BLaER1 (cell line): ENCODE measurements around the gene TMEM108.

Experiments used
- H3K27ac ChIP-seq: shearing (Covaris generic); formaldehyde crosslinking; 2 replicates; pipeline ENCODE4 v1.8.1; 2022
- H3K27me3 ChIP-seq: shearing (Covaris generic); formaldehyde crosslinking; 2 replicates; pipeline ENCODE4 v1.8.1; 2022
- H3K36me3 ChIP-seq: shearing (Covaris generic); formaldehyde crosslinking; 2 replicates; pipeline ENCODE4 v1.8.1; 2022
- H3K4me1 ChIP-seq: shearing (Covaris generic); formaldehyde crosslinking; 2 replicates; pipeline ENCODE4 v1.8.1; 2022
- H3K4me2 ChIP-seq: shearing (Covaris generic); formaldehyde crosslinking; 2 replicates; pipeline ENCODE4 v1.8.1; 2022
- H3K4me3 ChIP-seq: shearing (Covaris generic); formaldehyde crosslinking; 2 replicates; pipeline ENCODE4 v1.8.1; 2022
- H3K9ac ChIP-seq: shearing (Covaris generic); formaldehyde crosslinking; 2 replicates; pipeline ENCODE4 v1.8.1; 2022
- H3K9me3 ChIP-seq: shearing (Covaris generic); formaldehyde crosslinking; 2 replicates; pipeline ENCODE4 v1.8.1; 2022
- H4K20me1 ChIP-seq: shearing (Covaris generic); formaldehyde crosslinking; 2 replicates; pipeline ENCODE4 v1.8.1; 2022
- Cebpa-rat ChIP-seq: shearing (Covaris generic); IDR thresholded peaks from 2 replicates; pipeline ENCODE4 v1.8.1; 2022

TMEM108 gene

DNA sequence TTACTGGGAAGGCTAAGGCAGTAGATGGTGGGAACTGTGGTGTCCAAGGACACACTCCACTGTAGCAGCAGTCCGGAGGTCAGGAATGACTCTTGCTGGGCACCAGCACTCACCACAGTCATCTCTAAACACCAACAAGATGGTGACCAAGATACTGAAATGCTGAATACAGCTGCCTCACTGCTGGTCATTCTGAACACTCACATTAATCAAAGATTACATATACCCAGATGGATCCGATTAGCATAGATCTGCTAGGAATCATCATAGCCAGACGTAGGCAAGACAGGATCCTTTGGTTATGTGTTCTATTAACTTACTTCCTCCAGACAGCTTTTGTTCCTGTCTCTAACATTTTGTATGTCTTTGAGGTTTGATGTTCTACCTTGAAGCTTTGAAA lies 226.7 kb downstream of the TMEM108 start:
- H3K4me3 ChIP-seq: no peak overlapping the region
- no peaks in the 10 kb centered on the region for H3K4me1 ChIP-seq
- H3K9me3 ChIP-seq: no peaks in the 10 kb centered on the region
- H3K4me2 ChIP-seq: no peak overlapping the region
- no peak overlapping the region for H3K9ac ChIP-seq
- no peaks in the 10 kb centered on the region for H3K36me3 ChIP-seq
- no peak for TF ChIP-seq Cebpa-rat
- no peaks in the 10 kb centered on the region for H4K20me1 ChIP-seq
- no peak overlapping the region for H3K27ac ChIP-seq
- H3K27me3 ChIP-seq: no peaks in the 10 kb centered on the region

DNA sequence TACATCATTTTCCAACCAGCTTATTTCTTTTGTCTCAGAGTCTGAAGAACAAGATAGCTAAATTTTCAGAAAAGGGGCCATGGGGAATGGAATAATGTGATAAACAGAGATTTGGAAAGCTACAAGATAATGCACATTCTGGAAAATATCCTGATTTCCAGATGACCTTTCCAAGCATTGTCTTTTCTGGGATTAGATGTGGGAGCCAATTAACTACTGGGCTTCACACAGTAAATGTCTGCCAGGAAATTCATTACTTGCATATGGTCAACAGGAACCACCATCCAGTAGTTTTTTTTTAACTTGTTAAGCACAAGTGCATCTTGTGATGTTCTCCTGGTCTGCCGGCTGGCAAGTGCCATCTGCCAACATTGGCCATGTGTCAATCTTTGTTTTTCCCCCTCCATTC lies 230.5 kb downstream of the TMEM108 start:
- Histone ChIP-seq H4K20me1 (no peaks in the 10 kb centered on the region), H3K4me2 (no peak overlapping the region), H3K4me3 (no peak overlapping the region), H3K9ac (no peak overlapping the region), H3K36me3 (no peaks in the 10 kb centered on the region), H3K9me3 (no peaks in the 10 kb centered on the region), H3K4me1 (no peaks in the 10 kb centered on the region), H3K27ac (no peak overlapping the region), H3K27me3 (no peaks in the 10 kb centered on the region)
- TF ChIP-seq Cebpa-rat: no peak

DNA sequence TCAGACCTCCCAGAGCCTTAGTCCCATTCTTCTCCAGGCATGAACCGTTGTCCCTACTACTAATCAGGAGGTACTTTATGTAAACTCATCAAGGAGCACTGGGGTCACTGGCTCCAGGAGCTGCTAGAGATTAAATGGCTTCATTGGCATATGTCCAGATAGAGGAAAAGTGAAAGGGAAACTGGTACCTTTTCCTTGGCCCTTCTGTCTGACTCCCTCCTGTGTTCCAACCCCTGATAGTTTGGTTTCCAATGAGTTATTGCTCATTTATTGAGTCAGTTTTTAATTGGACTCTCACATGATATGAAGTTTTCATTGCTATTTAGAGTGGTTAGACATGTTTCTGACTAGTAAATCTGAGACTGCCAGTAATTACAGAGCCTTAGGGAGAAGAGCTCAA lies 231.2 kb downstream of the TMEM108 start:
- H3K27me3 ChIP-seq: no peaks in the 10 kb centered on the region
- no peak overlapping the region for H3K4me3 ChIP-seq
- no peaks in the 10 kb centered on the region for H4K20me1 ChIP-seq
- H3K4me2 ChIP-seq: no peak overlapping the region
- H3K9ac ChIP-seq: no peak overlapping the region
- H3K9me3 ChIP-seq: no peaks in the 10 kb centered on the region
- no peaks in the 10 kb centered on the region for H3K36me3 ChIP-seq
- TF ChIP-seq Cebpa-rat: no peak
- H3K4me1 ChIP-seq: no peaks in the 10 kb centered on the region
- H3K27ac ChIP-seq: no peak overlapping the region

DNA sequence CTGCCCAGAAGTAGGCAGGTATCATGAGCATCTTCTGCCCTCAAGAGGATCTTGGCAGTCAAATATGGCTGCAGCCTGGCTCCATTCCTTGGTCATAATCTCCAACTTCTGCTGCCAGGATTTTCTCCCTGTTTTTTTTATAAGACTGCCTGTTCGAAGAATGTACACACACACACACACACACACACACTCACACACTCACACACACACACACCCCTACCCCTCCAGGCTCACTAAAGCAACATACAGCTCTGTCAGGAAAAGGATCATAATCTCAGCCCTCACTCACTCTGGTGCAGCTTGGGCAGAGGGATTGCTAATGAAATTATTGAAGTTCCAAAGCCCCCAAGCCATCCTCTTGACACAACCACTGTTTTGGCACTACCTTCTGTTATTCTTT lies 232.4 kb downstream of the TMEM108 start:
- H3K9me3 ChIP-seq: no peaks in the 10 kb centered on the region
- H3K4me3 ChIP-seq: no peak overlapping the region

DNA sequence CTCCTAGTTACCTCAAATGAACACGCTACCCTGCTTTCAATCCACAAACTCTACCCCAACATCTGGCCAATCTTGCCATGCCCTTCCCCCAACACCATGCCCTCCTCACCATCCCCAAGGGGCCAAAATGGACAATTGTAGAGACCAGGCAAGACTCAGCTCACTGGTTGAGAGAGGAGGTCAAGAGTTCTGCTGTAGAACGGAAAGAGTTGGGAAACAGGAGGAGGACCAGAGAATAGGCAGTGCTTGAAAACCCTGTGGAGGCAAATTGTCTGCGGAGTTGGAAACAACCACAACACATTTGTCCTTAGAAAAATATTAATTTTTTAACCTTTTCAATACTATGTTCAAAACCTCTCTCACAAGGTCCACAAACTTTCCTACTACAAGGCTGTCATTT lies 232.9 kb downstream of the TMEM108 start:
- no peak for TF ChIP-seq Cebpa-rat
- no peak overlapping the region for H3K27ac ChIP-seq
- no peak overlapping the region for H3K4me3 ChIP-seq
- no peaks in the 10 kb centered on the region for H3K36me3 ChIP-seq
- H3K4me1 ChIP-seq: no peaks in the 10 kb centered on the region
- H4K20me1 ChIP-seq: no peaks in the 10 kb centered on the region
- H3K9me3 ChIP-seq: no peaks in the 10 kb centered on the region
- H3K9ac ChIP-seq: no peak overlapping the region
- H3K27me3 ChIP-seq: no peaks in the 10 kb centered on the region
- no peak overlapping the region for H3K4me2 ChIP-seq

More for the DNA sequence above, 232.4 kb downstream of the TMEM108 start:
- no peak for TF ChIP-seq Cebpa-rat
- Histone ChIP-seq H3K27me3 (no peaks in the 10 kb centered on the region), H4K20me1 (no peaks in the 10 kb centered on the region), H3K36me3 (no peaks in the 10 kb centered on the region), H3K4me2 (no peak overlapping the region), H3K4me1 (no peaks in the 10 kb centered on the region), H3K27ac (no peak overlapping the region), H3K9ac (no peak overlapping the region)

DNA sequence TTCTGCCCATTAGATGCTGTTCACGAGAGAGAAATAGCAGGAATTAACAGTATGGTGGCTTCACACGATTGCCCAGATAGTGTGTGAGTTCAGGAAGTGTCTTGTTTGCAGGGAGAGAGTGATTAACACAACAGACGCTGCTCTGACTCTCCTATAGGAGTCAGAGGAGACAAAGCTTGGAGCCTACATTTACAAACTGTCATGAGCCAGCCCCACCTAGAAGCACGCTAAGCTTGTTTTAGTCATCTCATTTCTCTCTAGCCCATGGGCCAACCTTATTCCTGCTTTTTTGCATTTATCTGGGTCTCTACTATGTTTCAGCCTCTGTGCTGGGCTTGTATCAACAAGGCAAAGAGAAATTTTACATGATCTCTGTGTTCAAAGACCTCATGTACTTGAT lies 233.3 kb downstream of the TMEM108 start:
- Histone ChIP-seq H3K27me3 (no peaks in the 10 kb centered on the region), H3K4me2 (no peak overlapping the region), H4K20me1 (no peaks in the 10 kb centered on the region), H3K9ac (no peak overlapping the region), H3K9me3 (no peaks in the 10 kb centered on the region), H3K4me3 (no peak overlapping the region), H3K27ac (no peak overlapping the region), H3K36me3 (no peaks in the 10 kb centered on the region), H3K4me1 (peaks cover 2% of the 10 kb centered on the region; the same call in 1 of the 2 replicates)
- TF ChIP-seq Cebpa-rat: no peak

DNA sequence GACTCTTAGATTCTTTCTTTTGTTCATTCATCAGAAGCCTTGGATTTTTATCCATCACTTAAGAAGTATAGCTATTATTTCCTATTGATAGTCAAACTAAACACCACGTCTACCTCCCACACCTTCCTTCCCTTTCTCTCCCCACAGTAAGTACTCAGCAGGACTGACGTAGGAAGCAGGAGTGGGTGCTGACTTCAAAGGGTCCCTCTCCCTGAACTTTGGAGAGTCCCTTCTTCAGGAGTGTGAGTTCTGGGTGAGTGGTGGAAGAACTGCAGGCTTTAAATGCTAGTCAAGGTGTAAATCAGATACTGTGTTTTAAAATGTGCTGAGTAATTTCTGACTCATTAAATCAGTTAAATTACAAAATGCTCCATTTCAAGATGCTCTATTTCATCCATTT lies 235.2 kb downstream of the TMEM108 start:
- Histone ChIP-seq H3K4me2 (no peak overlapping the region), H3K4me1 (peaks cover 5% of the 10 kb centered on the region; the same call in 1 of the 2 replicates), H3K4me3 (no peak overlapping the region), H3K9me3 (no peaks in the 10 kb centered on the region), H3K27ac (no peak overlapping the region), H4K20me1 (no peaks in the 10 kb centered on the region), H3K27me3 (no peaks in the 10 kb centered on the region), H3K9ac (no peak overlapping the region), H3K36me3 (no peaks in the 10 kb centered on the region)
- TF ChIP-seq Cebpa-rat: no peak

DNA sequence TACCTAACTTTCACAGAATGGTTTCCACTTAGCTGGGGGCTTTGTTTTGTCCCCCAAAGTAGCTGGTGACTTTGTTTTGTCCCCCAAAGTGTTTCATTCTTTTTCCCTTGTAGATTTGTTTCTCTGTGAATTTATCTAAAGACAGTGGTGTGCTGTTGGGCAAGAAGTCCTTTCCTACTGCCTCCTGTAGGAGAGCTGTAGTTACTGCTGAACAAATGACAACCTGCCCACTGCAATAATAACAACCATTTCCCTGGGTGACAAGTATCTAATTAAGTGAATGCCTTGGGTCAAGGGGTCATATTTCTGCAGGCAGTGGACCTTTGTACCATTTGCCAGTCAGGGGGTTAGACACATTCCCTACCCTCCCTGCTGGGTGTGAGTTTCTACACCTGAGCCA lies 236.3 kb downstream of the TMEM108 start:
- TF ChIP-seq Cebpa-rat: no peak
- H3K36me3 ChIP-seq: no peaks in the 10 kb centered on the region
- H4K20me1 ChIP-seq: no peaks in the 10 kb centered on the region
- no peaks in the 10 kb centered on the region for H3K27me3 ChIP-seq
- H3K4me2 ChIP-seq: no peak overlapping the region
- H3K4me3 ChIP-seq: no peak overlapping the region
- H3K27ac ChIP-seq: no peak overlapping the region
- peaks cover 5% of the 10 kb centered on the region; the same call in 1 of the 2 replicates for H3K4me1 ChIP-seq
- no peaks in the 10 kb centered on the region for H3K9me3 ChIP-seq
- H3K9ac ChIP-seq: no peak overlapping the region

DNA sequence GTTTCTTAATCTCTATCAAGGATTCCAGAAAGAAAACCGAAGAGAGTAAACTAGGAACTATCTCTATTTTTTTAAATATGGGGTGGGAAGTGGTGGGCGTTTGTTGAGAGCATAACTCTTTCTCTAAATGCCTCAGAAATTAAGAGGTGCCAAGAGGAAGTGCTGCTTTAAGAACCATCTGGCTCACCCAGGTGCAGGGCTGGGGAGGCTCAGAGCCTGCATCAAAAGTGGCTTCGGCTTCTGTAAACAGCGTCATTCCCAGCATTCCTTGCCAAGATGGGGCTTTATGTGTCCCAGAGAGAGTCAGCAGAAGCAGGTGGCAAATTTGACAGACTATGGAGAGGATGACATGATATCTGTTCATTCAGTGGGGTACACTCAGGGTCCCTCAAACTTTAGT lies 238.4 kb downstream of the TMEM108 start:
- no peak overlapping the region for H3K4me3 ChIP-seq
- no peak for TF ChIP-seq Cebpa-rat
- no peak overlapping the region for H3K4me2 ChIP-seq
- H4K20me1 ChIP-seq: no peaks in the 10 kb centered on the region
- no peaks in the 10 kb centered on the region for H3K9me3 ChIP-seq
- H3K27ac ChIP-seq: no peak overlapping the region
- no peak overlapping the region for H3K9ac ChIP-seq
- no peaks in the 10 kb centered on the region for H3K36me3 ChIP-seq
- no peaks in the 10 kb centered on the region for H3K27me3 ChIP-seq
- H3K4me1 ChIP-seq: peaks cover 5% of the 10 kb centered on the region; the same call in 1 of the 2 replicates

DNA sequence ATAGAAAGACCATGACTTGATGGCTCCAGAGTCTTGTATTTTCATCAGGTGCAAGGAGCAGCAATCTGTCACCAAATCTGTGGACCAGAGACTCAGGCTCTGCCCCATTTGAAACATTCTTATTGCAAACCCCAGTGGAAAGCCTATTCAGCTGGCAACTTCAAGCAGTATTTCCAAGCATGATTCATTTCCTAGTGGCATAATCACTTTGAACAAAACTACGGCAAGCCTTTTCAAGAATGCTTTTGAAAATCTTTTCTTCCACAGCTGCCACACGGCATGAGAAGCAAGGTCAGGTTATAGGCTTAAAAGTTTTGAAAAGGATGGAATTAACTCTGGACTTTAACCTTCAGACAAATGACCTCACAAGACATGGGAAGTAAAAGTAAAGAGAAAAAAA lies 239.6 kb downstream of the TMEM108 start:
- Histone ChIP-seq H3K9ac (no peak overlapping the region), H3K4me3 (no peak overlapping the region), H3K27me3 (no peaks in the 10 kb centered on the region), H3K27ac (no peak overlapping the region), H3K4me1 (peaks cover 5% of the 10 kb centered on the region; the same call in 1 of the 2 replicates), H3K9me3 (no peaks in the 10 kb centered on the region), H3K36me3 (no peaks in the 10 kb centered on the region), H4K20me1 (no peaks in the 10 kb centered on the region), H3K4me2 (no peak overlapping the region)
- TF ChIP-seq Cebpa-rat: no peak
